Measurements from ENCODE around the gene CENPP.

DNA sequence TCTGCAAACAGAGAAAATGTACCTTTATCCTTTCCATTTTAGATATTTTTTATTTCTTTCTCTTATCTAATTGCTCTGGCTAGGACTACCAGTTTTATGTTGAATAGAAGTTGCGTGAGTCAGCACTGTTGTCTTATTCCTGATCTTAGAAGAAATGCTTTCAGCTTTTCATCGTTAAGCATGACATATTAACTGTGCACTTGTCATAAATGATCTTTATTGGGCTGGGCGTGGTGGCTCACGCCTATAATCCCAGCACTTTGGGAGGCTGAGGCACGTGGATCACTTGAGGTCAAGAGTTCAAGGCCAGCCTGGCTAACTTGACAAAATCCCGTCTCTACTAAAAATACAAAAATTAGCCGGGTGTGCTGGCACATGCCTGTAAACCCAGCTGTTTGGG lies 218.2 kb downstream of the CENPP start:
- no peak for TF ChIP-seq SUZ12 (IDR thresholded peaks at IDR 0.05; ENCODE audit: extremely low read depth, insufficient read depth, insufficient read length)
- TF ChIP-seq ZNF274 (IDR thresholded peaks at IDR 0.05; ENCODE audit: low read depth, low read length), result no peak
